K562 (cell line): ENCODE data around the gene ZSCAN29. TPM values are rescaled to one million over a fixed set of nuclear protein-coding genes. Genes with fewer than 3 reads are reported as not detected.
A peak's percentile ranks its signal among the peaks of the same experiment; 100 is the strongest.

ENCODE experiments used
- ARID3B ChIP-seq: fragments of 250-450 bp; sonication (Bioruptor Pico); IDR thresholded peaks from 2 replicates; pipeline ENCODE4 v1.4.0; 2020; ENCODE audit warnings: borderline replicate concordance
- BRD9 ChIP-seq: fragments of 450-650 bp; IDR thresholded peaks from 2 replicates; pipeline ENCODE4 v1.6.1; 2018; ENCODE audit warnings: low read depth; ENCODE audit not compliant: partially characterized antibody
- CHD2 ChIP-seq: IDR thresholded peaks from 2 replicates; pipeline ENCODE4 v1.6.1; 2011; ENCODE audit warnings: low read depth, low read length
- CXXC5 ChIP-seq: fragments of 250-450 bp; sonication (Bioruptor Pico); IDR thresholded peaks from 2 replicates; pipeline ENCODE4 v1.8.0; 2022; ENCODE audit warnings: inconsistent platforms, mild to moderate bottlenecking, moderate library complexity
- DPF2 ChIP-seq: fragments of 450-650 bp; IDR thresholded peaks from 2 replicates; pipeline ENCODE4 v1.6.1; 2016
- E4F1 ChIP-seq: fragments of 250-450 bp; sonication (Bioruptor Pico); IDR thresholded peaks from 2 replicates; pipeline ENCODE4 v1.5.0; 2021; ENCODE audit warnings: mild to moderate bottlenecking, borderline replicate concordance
- FOXP1 ChIP-seq: sonication (generic); formaldehyde crosslinking; IDR thresholded peaks from 2 replicates; pipeline ENCODE4 v1.8.0; 2022; ENCODE audit warnings: mild to moderate bottlenecking, missing genetic modification reagents
- HMBOX1 ChIP-seq: sonication (generic); IDR thresholded peaks from 2 replicates; pipeline ENCODE4 v1.6.1; 2016
- MTA3 ChIP-seq: fragments of 450-650 bp; formaldehyde crosslinking; IDR thresholded peaks from 2 replicates; pipeline ENCODE4 v1.6.1; 2017; ENCODE audit warnings: mild to moderate bottlenecking, borderline replicate concordance
- PML ChIP-seq: IDR thresholded peaks from 2 replicates; pipeline ENCODE4 v1.6.1; 2012; ENCODE audit warnings: low read length, inconsistent platforms
- SMARCE1 ChIP-seq: fragments of 450-650 bp; IDR thresholded peaks from 2 replicates; pipeline ENCODE4 v1.7.1; 2016; ENCODE audit warnings: mild to moderate bottlenecking
- TAL1 ChIP-seq: fragments of 450-650 bp; IDR thresholded peaks from 2 replicates; pipeline ENCODE4 v1.6.1; 2016; ENCODE audit warnings: mild to moderate bottlenecking
- TEAD1 ChIP-seq, 2 experiments: fragments of 450-650 bp in 1 of 2; sonication (generic) in 1 of 2; formaldehyde crosslinking; IDR thresholded peaks; 2 replicates each; pipeline versions ENCODE4 v1.4.0 to v1.8.0; 2020 to 2022; ENCODE audit warnings: mild to moderate bottlenecking in 2 of 2, missing genetic modification reagents in 1 of 2
- UBTF ChIP-seq, 2 experiments: IDR thresholded peaks; 2 replicates each; pipeline ENCODE4 v1.6.1; 2012; ENCODE audit warnings: improper control_type of control experiment in 2 of 2, low read depth in 2 of 2, low read length in 2 of 2, borderline replicate concordance in 1 of 2
- ZNF12 ChIP-seq: sonication (generic); formaldehyde crosslinking; IDR thresholded peaks from 2 replicates; pipeline ENCODE4 v1.4.0; 2020; ENCODE audit warnings: mild to moderate bottlenecking, missing genetic modification reagents
- ZNF146 ChIP-seq: IDR thresholded peaks from one replicate; pipeline ENCODE4 v1.6.1; 2018; ENCODE audit warnings: missing compliant biosample characterization; ENCODE audit not compliant: unreplicated experiment
- ZNF395 ChIP-seq: fragments of 200-800 bp; sonication (Bioruptor generic); IDR thresholded peaks from 2 replicates; pipeline ENCODE4 v1.6.1; 2017; ENCODE audit warnings: missing genetic modification characterization, missing compliant biosample characterization
- polyA plus RNA-seq, 8 experiments: library from polyadenylated mRNA; depleted of rRNA in 4 of 8; stranded (reverse) in 5 of 8; unstranded in 3 of 8; fragments of >200 nt; fragmentation: Nextera tagmentation in 2 of 8; fragmentation: Illumina TruSeq in 1 of 8; extraction: Ambion mirVana in 2 of 8; extraction: Trizol in 1 of 8; gene quantifications; 2 replicates each; pipeline versions ENCODE4 v1.2.1 to v1.2.3, GENCODE V29; 2011 to 2014; ENCODE audit warnings: inconsistent platforms in 1 of 8, missing spikeins in 1 of 8
- total RNA-seq, 7 experiments: library from RNA; depleted of rRNA in 6 of 7; stranded (reverse); fragments of >200 nt in 6 of 7; fragmentation: Illumina TruSeq in 2 of 7; extraction: Trizol in 2 of 7; gene quantifications; 2 replicates each; pipeline versions ENCODE4 v1.2.1 to v1.2.3, GENCODE V29; 2011 to 2021; ENCODE audit warnings: low replicate concordance in 1 of 7

Gene ZSCAN29
- total and polyA plus RNA-seq, 9 of the 15 experiments (the other 6 are each of a cell fraction or from before 2014, with no cell fraction given) = 2.5 to 28.6 (median 19.7) TPM

GRCh38 chr15:43330780-43331087, 40.1 kb downstream of the ZSCAN29 start (continued):
- TF ChIP-seq SMARCE1 (peak; percentile 47; the same call in 1 of the 2 replicates), ZNF395 (CRISPR knock-in tag) (0 out of 2 replicates have a peak, but pooled peaks have one; percentile 10), ZNF12 (CRISPR knock-in tag) (no peak), CHD2 (no peak), HMBOX1 (0 out of 2 replicates have a peak, but pooled peaks have one; percentile 13), BRD9 (no peak), FOXP1 (CRISPR knock-in tag) (0 out of 2 replicates have a peak, but pooled peaks have one; percentile 14), E4F1 (no peak), ZNF146 (CRISPR knock-in tag) (no peak), DPF2 (0 out of 2 replicates have a peak, but pooled peaks have one; percentile 20), TEAD1 (CRISPR knock-in tag; IDR thresholded peaks at IDR 0.05) (no peak), PML (0 out of 2 replicates have a peak, but pooled peaks have one; percentile 23), MTA3 (no peak), UBTF (IDR thresholded peaks at IDR 0.05; ENCODE audit: borderline replicate concordance in 1 of 2, low read depth in 2 of 2, low read length in 2 of 2) (0 out of 4 replicates have a peak, but pooled peaks of 1 of the 2 experiments have one; percentile 4), CXXC5 (CRISPR knock-in tag) (no peak), ARID3B (CRISPR knock-in tag) (no peak), TAL1 (no peak)
